Measurements from ENCODE around the gene FBXO38. TPM values are rescaled to one million over a fixed set of nuclear protein-coding genes. Genes with fewer than 3 reads are reported as not detected.

Gene FBXO38
- total RNA-seq, 6 experiments from 2014 or later = 28.1 to 31.7 (median 30.9) TPM

GRCh38 chr5:148401604-148402003 lies 17.8 kb downstream of the FBXO38 start:
- DNase-seq = no peak
- TF ChIP-seq CTCF (IDR thresholded peaks at IDR 0.05) = no peak
- Mint-ChIP-seq H3K4me3 (peak overlapping the region; percentile 1), H3K27me3 (ENCODE audit: insufficient read depth) (no peaks in the 10 kb centered on the region; the same call in 1 of the 2 replicates), H3K4me1 (ENCODE audit: low read depth) (peaks cover 44% of the 10 kb centered on the region), H3K36me3 (ENCODE audit: low read depth) (peaks cover 49% of the 10 kb centered on the region), H3K27ac (peak overlapping the region; percentile 59), H3K9me3 (no peaks in the 10 kb centered on the region)

- TF ChIP-seq CTCF (IDR thresholded peaks at IDR 0.05) = no peak
- peaks cover 54% of the 10 kb centered on the region for H3K36me3 Mint-ChIP-seq (ENCODE audit: low read depth)
- peaks cover 34% of the 10 kb centered on the region for H3K4me1 Mint-ChIP-seq (ENCODE audit: low read depth)
- no peak overlapping the region for H3K27ac Mint-ChIP-seq
- no peak for DNase-seq
- H3K9me3 Mint-ChIP-seq = no peaks in the 10 kb centered on the region
- no peak overlapping the region for H3K4me3 Mint-ChIP-seq
- H3K27me3 Mint-ChIP-seq (ENCODE audit: insufficient read depth) = no peaks in the 10 kb centered on the region
Observed at GRCh38 chr5:148403344-148403743, 19.6 kb downstream of the FBXO38 start.

- TF ChIP-seq CTCF (IDR thresholded peaks at IDR 0.05) = no peak
- Mint-ChIP-seq H3K4me1 (ENCODE audit: low read depth) (peaks cover 14% of the 10 kb centered on the region), H3K9me3 (no peaks in the 10 kb centered on the region), H3K27ac (no peak overlapping the region), H3K4me3 (no peak overlapping the region), H3K27me3 (ENCODE audit: insufficient read depth) (no peaks in the 10 kb centered on the region), H3K36me3 (ENCODE audit: low read depth) (peaks cover 47% of the 10 kb centered on the region)
- DNase-seq = no peak
Observed at GRCh38 chr5:148406406-148406805, 22.6 kb downstream of the FBXO38 start.

- no peak overlapping the region for H3K27ac Mint-ChIP-seq
- peaks cover 51% of the 10 kb centered on the region for H3K36me3 Mint-ChIP-seq (ENCODE audit: low read depth)
- H3K9me3 Mint-ChIP-seq = no peaks in the 10 kb centered on the region
- no peak for DNase-seq
- H3K27me3 Mint-ChIP-seq (ENCODE audit: insufficient read depth) = no peaks in the 10 kb centered on the region
- H3K4me3 Mint-ChIP-seq = no peak overlapping the region
- no peak for TF ChIP-seq CTCF (IDR thresholded peaks at IDR 0.05)
- H3K4me1 Mint-ChIP-seq (ENCODE audit: low read depth) = peaks cover 6% of the 10 kb centered on the region; the same call in 1 of the 2 replicates
Observed at GRCh38 chr5:148408092-148408491, 24.3 kb downstream of the FBXO38 start.

GRCh38 chr5:148412124-148412523 lies 28.4 kb downstream of the FBXO38 start:
- no peak for DNase-seq
- Mint-ChIP-seq H3K4me3 (no peak overlapping the region), H3K27me3 (ENCODE audit: insufficient read depth) (no peaks in the 10 kb centered on the region), H3K4me1 (ENCODE audit: low read depth) (peaks cover 13% of the 10 kb centered on the region), H3K36me3 (ENCODE audit: low read depth) (peaks cover 47% of the 10 kb centered on the region), H3K27ac (peak overlapping the region; percentile 5; the same call in 1 of the 2 replicates), H3K9me3 (no peaks in the 10 kb centered on the region)
- no peak for TF ChIP-seq CTCF (IDR thresholded peaks at IDR 0.05)

- Mint-ChIP-seq H3K4me1 (ENCODE audit: low read depth) (peaks cover 17% of the 10 kb centered on the region), H3K9me3 (no peaks in the 10 kb centered on the region), H3K36me3 (ENCODE audit: low read depth) (peaks cover 61% of the 10 kb centered on the region), H3K27me3 (ENCODE audit: insufficient read depth) (no peaks in the 10 kb centered on the region), H3K4me3 (no peak overlapping the region), H3K27ac (peak overlapping the region; percentile 39; the same call in 1 of the 2 replicates)
- no peak for TF ChIP-seq CTCF (IDR thresholded peaks at IDR 0.05)
- DNase-seq = no peak
Observed at GRCh38 chr5:148414833-148415232, 31.1 kb downstream of the FBXO38 start.

Measured in HFFc6 (cell line).